Endothelial cell of umbilical vein (primary cell): ENCODE data around the gene NELL2. TPM values are rescaled to one million over a fixed set of nuclear protein-coding genes. Genes with fewer than 3 reads are reported as not detected.

Experiments
- BruUV-seq: library from RNA; stranded (reverse); fragments of 400-500 nt; replicated peaks from 2 replicates; lab custom pipeline; 2021; lab: Mats Ljungman, UMichigan
- CTCF ChIA-PET: fragments of 300-600, 350-600 bp; sonication (Branson Sonifier 250); formaldehyde crosslinking; loops from one replicate; lab custom pipeline; 2021; ENCODE audit warnings: antibody characterized with exemption, inconsistent platforms; lab: Charles Lee
- POLR2A ChIA-PET: fragments of 300-600, 350-600 bp; sonication (Branson Sonifier 250); formaldehyde crosslinking; loops from one replicate; lab custom pipeline; 2021; ENCODE audit warnings: antibody characterized with exemption, inconsistent platforms; lab: Charles Lee
- DNase-seq: peaks from one replicate; pipeline ENCODE4 v3.0.0-alpha.2; 2011; ENCODE audit warnings: low read depth, low spot score
- FAIRE-seq: peaks from 2 replicates; lab custom pipeline; 2011; peaks lifted over from hg19 to GRCh38; lab: Jason Lieb, UNC
- H2AFZ ChIP-seq: 2 replicates; pipeline ENCODE4 v1.6.0; 2012; ENCODE audit warnings: low read depth, low read length, control low read depth, inconsistent platforms
- H3K27ac ChIP-seq: 2 replicates; pipeline ENCODE4 v1.5.1; 2011; ENCODE audit warnings: low read depth, mild to moderate bottlenecking, control low read depth, low read length, moderate library complexity; ENCODE audit not compliant: insufficient read depth
- H3K27me3 ChIP-seq, 2 experiments: 2 replicates each; pipeline versions ENCODE4 v1.6.0 to v1.6.1; 2011; ENCODE audit warnings: low read length in 2 of 2, mixed read lengths in 1 of 2; ENCODE audit not compliant: control insufficient read depth in 2 of 2, insufficient read depth in 2 of 2
- H3K36me3 ChIP-seq, 2 experiments: 2 replicates in 1 of 2; 3 replicates in 1 of 2; pipeline ENCODE4 v1.5.1; 2011; ENCODE audit warnings: low read length in 2 of 2, mild to moderate bottlenecking in 1 of 2, moderate library complexity in 1 of 2; ENCODE audit not compliant: control insufficient read depth in 2 of 2, insufficient read depth in 2 of 2; ENCODE audit errors: extremely low read depth in 1 of 2
- H3K4me1 ChIP-seq: 3 replicates; pipeline ENCODE4 v1.5.1; 2011; ENCODE audit warnings: mild to moderate bottlenecking, low read length; ENCODE audit not compliant: control insufficient read depth, insufficient read depth; ENCODE audit errors: extremely low read depth
- H3K4me2 ChIP-seq: 2 replicates; pipeline ENCODE4 v1.6.1; 2011; ENCODE audit warnings: low read length, control low read depth, mixed read lengths; ENCODE audit not compliant: insufficient read depth
- H3K4me3 ChIP-seq, 3 experiments: fragments of 200-600 bp in 1 of 3; sonication (generic), shearing (Covaris generic) in 1 of 3; replicated peaks in 1 of 3; 2 replicates each; pipeline ENCODE4 v1.5.1; 2011 to 2016; ENCODE audit warnings: control low read depth in 3 of 3, low read length in 3 of 3, mild to moderate bottlenecking in 2 of 3, inconsistent platforms in 1 of 3, low read depth in 1 of 3, moderate library complexity in 1 of 3; ENCODE audit not compliant: insufficient read depth in 1 of 3
- H3K79me2 ChIP-seq: 2 replicates; pipeline ENCODE4 v1.6.0; 2012; ENCODE audit warnings: low read length, inconsistent platforms; ENCODE audit not compliant: control insufficient read depth, insufficient read depth
- H3K9ac ChIP-seq: replicated peaks from 2 replicates; pipeline ENCODE3; 2011; ENCODE audit warnings: low read length, control low read depth; ENCODE audit not compliant: insufficient read depth; ENCODE audit errors: extremely low read depth
- H3K9me1 ChIP-seq: replicated peaks from 3 replicates; pipeline ENCODE4 v1.6.0; 2011; ENCODE audit warnings: mild to moderate bottlenecking, low read length; ENCODE audit not compliant: control insufficient read depth, insufficient read depth; ENCODE audit errors: extremely low read depth
- H3K9me3 ChIP-seq: replicated peaks from 2 replicates; pipeline ENCODE4 v1.5.1; 2012; ENCODE audit warnings: low read length, inconsistent platforms; ENCODE audit not compliant: control insufficient read depth, insufficient read depth
- H4K20me1 ChIP-seq: replicated peaks from 2 replicates; pipeline ENCODE3; 2011; ENCODE audit warnings: mild to moderate bottlenecking, low read length; ENCODE audit not compliant: control insufficient read depth, insufficient read depth; ENCODE audit errors: extremely low read depth
- CTCF ChIP-seq, 2 donors: IDR thresholded peaks; 1 replicate in 1 of 2; 2 replicates in 1 of 2; pipeline ENCODE4 v1.5.1; 2011; ENCODE audit warnings: low read length in 2 of 2, mild to moderate bottlenecking in 2 of 2, moderate library complexity in 2 of 2, control low read depth in 1 of 2, inconsistent platforms in 1 of 2, low read depth in 1 of 2; ENCODE audit not compliant: insufficient read depth in 1 of 2; ENCODE audit errors: extremely low read depth in 1 of 2
- EZH2 ChIP-seq: IDR thresholded peaks from 2 replicates; pipeline ENCODE4 v1.6.1; 2012; ENCODE audit warnings: borderline replicate concordance, low read depth, mild to moderate bottlenecking, moderate library complexity, low read length, inconsistent platforms; ENCODE audit not compliant: severe bottlenecking
- FOS ChIP-seq: IDR thresholded peaks from 2 replicates; pipeline ENCODE4 v1.6.1; 2011; ENCODE audit warnings: mild to moderate bottlenecking, low read length, moderate library complexity, borderline replicate concordance; ENCODE audit not compliant: insufficient read depth
- GATA2 ChIP-seq: IDR thresholded peaks from 2 replicates; pipeline ENCODE4 v1.7.0; 2011; ENCODE audit warnings: low read depth, mild to moderate bottlenecking, moderate library complexity, mixed read lengths, low read length; ENCODE audit not compliant: insufficient read length, insufficient read depth
- JUN ChIP-seq: IDR thresholded peaks from 2 replicates; pipeline ENCODE4 v1.6.1; 2011; ENCODE audit warnings: borderline replicate concordance, low read depth; ENCODE audit not compliant: insufficient read length, insufficient read depth
- MAX ChIP-seq: IDR thresholded peaks from 2 replicates; pipeline ENCODE4 v1.6.1; 2011; ENCODE audit not compliant: insufficient read depth, insufficient read length
- MYC ChIP-seq: IDR thresholded peaks from one replicate; pipeline ENCODE4 v1.6.1; 2011; ENCODE audit warnings: mild to moderate bottlenecking, low read depth, low read length
- POLR2A ChIP-seq: IDR thresholded peaks from 2 replicates; pipeline ENCODE4 v1.6.1; 2012; ENCODE audit warnings: low read depth, mild to moderate bottlenecking, control low read depth, low read length
- POLR2AphosphoS5 ChIP-seq: IDR thresholded peaks from 2 replicates; pipeline ENCODE4 v1.6.1; 2012; ENCODE audit warnings: low read depth, mild to moderate bottlenecking, control low read depth, low read length, moderate library complexity; ENCODE audit not compliant: insufficient read depth
- dilution Hi-C: fragments of 300-500 bp; cut with MboI; formaldehyde crosslinking; loops from one replicate; pipeline ENCODE4 v1.15.0; 2019; ENCODE audit warnings: low sequenced_read_pairs; ENCODE audit not compliant: extremely low pct_ligation_motif_present
- intact Hi-C: fragments of 100-400 bp; cut with micrococcal nuclease; formaldehyde crosslinking; loops from one replicate; pipeline ENCODE4 v1.10.0; 2022
- polyA plus RNA-seq, 4 experiments: library from polyadenylated mRNA; depleted of rRNA in 3 of 4; stranded (reverse) in 3 of 4; unstranded in 1 of 4; fragments of >200 nt; gene quantifications; 2 replicates each; pipeline versions ENCODE4 v1.2.1 to v1.2.3, GENCODE V29; 2011 to 2012; ENCODE audit warnings: missing spikeins in 1 of 4
- total RNA-seq: library from RNA; stranded (reverse); gene quantifications from 2 replicates; pipeline ENCODE4 v1.2.3, GENCODE V29; 2021

NELL2 gene
- total and polyA plus RNA-seq, 2 donors (not counting 3 experiments of a cell fraction or from before 2014, with no cell fraction given), result 0.11 to 0.49 TPM

GRCh38 chr12:44673811-44674210 lies 202.3 kb downstream of the NELL2 start:
- DNase-seq (no peak), FAIRE-seq (no peak)
- Histone ChIP-seq H3K27me3 (no peaks in the 10 kb centered on the region), H3K4me1 (no peaks in the 10 kb centered on the region), H3K4me3 (no peak overlapping the region), H3K4me2 (no peak overlapping the region), H2AFZ (no peak overlapping the region), H3K9me1 (no peaks in the 10 kb centered on the region), H3K9me3 (peaks cover 1% of the 10 kb centered on the region), H3K27ac (no peak overlapping the region), H4K20me1 (no peaks in the 10 kb centered on the region), H3K36me3 (no peaks in the 10 kb centered on the region), H3K9ac (no peak overlapping the region), H3K79me2 (no peaks in the 10 kb centered on the region)
- intact Hi-C loops, result no loop called here
- ChIA-PET CTCF (no interaction called here), POLR2A (no interaction called here)
- no TSS peak for BruUV-seq
- no peak for TF ChIP-seq CTCF (IDR thresholded peaks at IDR 0.05; ENCODE audit: extremely low read depth in 1 of 2, insufficient read depth in 1 of 2, low read depth in 1 of 2, low read length in 2 of 2)
- no peak for TF ChIP-seq MYC
- TF ChIP-seq POLR2AphosphoS5, result no peak
- TF ChIP-seq GATA2, result no peak
- no peak for TF ChIP-seq POLR2A
- TF ChIP-seq FOS, result no peak
- TF ChIP-seq JUN, result no peak
- TF ChIP-seq MAX, result no peak
- TF ChIP-seq EZH2, result no peak
- dilution Hi-C loops, result no loop called here
